ENCODE measurements around the gene RAB3IP.
"Not testable (repeated sequence)": the region's sequence is repeated elsewhere in the genome, so short reads cannot be mapped to it uniquely, and the experiment has no call there.

RAB3IP gene

GRCh38 chr12:69756088-69756755 lies 17.6 kb downstream of the RAB3IP start:
- no peak for DNase-seq (ENCODE audit: low spot score)

GRCh38 chr12:69758105-69758504 lies 19.4 kb downstream of the RAB3IP start:
- no peak for DNase-seq (ENCODE audit: low spot score)

- DNase-seq (ENCODE audit: low spot score), result not testable (repeated sequence)
These were observed 20.9 kb downstream of the RAB3IP start for GRCh38 chr12:69759581-69759980.

- no peak for DNase-seq (ENCODE audit: low spot score)
These were observed 26.9 kb downstream of the RAB3IP start for GRCh38 chr12:69765515-69765914.

GRCh38 chr12:69766260-69766659 lies 27.6 kb downstream of the RAB3IP start:
- DNase-seq (ENCODE audit: low spot score), result no peak

GRCh38 chr12:69779928-69780327 lies 41.3 kb downstream of the RAB3IP start:
- peak; percentile 74 for DNase-seq (ENCODE audit: low spot score)

GRCh38 chr12:69783365-69783764 lies 44.7 kb downstream of the RAB3IP start:
- DNase-seq (ENCODE audit: low spot score), result no peak

GRCh38 chr12:69789351-69789750 lies 50.7 kb downstream of the RAB3IP start:
- DNase-seq (ENCODE audit: low spot score), result no peak

- DNase-seq (ENCODE audit: low spot score), result no peak
These were observed 53.9 kb downstream of the RAB3IP start for GRCh38 chr12:69792533-69792932.

- DNase-seq (ENCODE audit: low spot score), result not testable (repeated sequence)
These were observed 68.6 kb downstream of the RAB3IP start for GRCh38 chr12:69807101-69807897.

GRCh38 chr12:69810870-69811498 lies 72.3 kb downstream of the RAB3IP start:
- no peak for DNase-seq (ENCODE audit: low spot score)

GRCh38 chr12:69816082-69816481 lies 77.4 kb downstream of the RAB3IP start:
- DNase-seq (ENCODE audit: low spot score), result no peak

- DNase-seq (ENCODE audit: low spot score), result no peak
These were observed 82.4 kb downstream of the RAB3IP start for GRCh38 chr12:69821032-69821455.

- DNase-seq (ENCODE audit: low spot score), result peak; percentile 67
These were observed 82.9 kb downstream of the RAB3IP start for GRCh38 chr12:69821456-69822159.

- DNase-seq (ENCODE audit: low spot score), result no peak
These were observed 83.7 kb downstream of the RAB3IP start for GRCh38 chr12:69822201-69822860.

- DNase-seq (ENCODE audit: low spot score), result no peak
These were observed 85.4 kb downstream of the RAB3IP start for GRCh38 chr12:69824028-69824427.

- DNase-seq (ENCODE audit: low spot score), result no peak
These were observed 86.4 kb downstream of the RAB3IP start, which contains the start of gene MYRFL for GRCh38 chr12:69824966-69825560. Gene MYRFL, plus strand, starts transcription at chr12:69825227. Its CDS starts 291 bp downstream, at chr12:69825518.

GRCh38 chr12:69828897-69829296 lies 90.2 kb downstream of the RAB3IP start:
- no peak for DNase-seq (ENCODE audit: low spot score)

GRCh38 chr12:69833696-69834095 lies 95.0 kb downstream of the RAB3IP start:
- no peak for DNase-seq (ENCODE audit: low spot score)

- DNase-seq (ENCODE audit: low spot score), result no peak
These were observed 95.5 kb downstream of the RAB3IP start for GRCh38 chr12:69834147-69834546.

- peak; percentile 6 for DNase-seq (ENCODE audit: low spot score)
These were observed 95.9 kb downstream of the RAB3IP start for GRCh38 chr12:69834576-69834975.
